OCI-LY7 (cell line): ENCODE measurements around the gene HDAC4.

Source experiments
- EZH2phosphoT487 ChIP-seq: fragments of 200-600 bp; sonication (generic); IDR thresholded peaks from 2 replicates; pipeline ENCODE4 v1.6.1; 2018; ENCODE audit warnings: low read depth, borderline replicate concordance, mild to moderate bottlenecking, mixed run types, antibody characterized with exemption, low read length, moderate library complexity, mixed read lengths
- TF ChIP-seq, protein P1 (sequence below): fragments of 200-600 bp; sonication (generic); conservative IDR thresholded peaks from 2 replicates; pipeline ENCODE4 v1.5.1; 2014; ENCODE audit warnings: mild to moderate bottlenecking, antibody characterized with exemption, low read length, moderate library complexity, mixed read lengths

DNA sequence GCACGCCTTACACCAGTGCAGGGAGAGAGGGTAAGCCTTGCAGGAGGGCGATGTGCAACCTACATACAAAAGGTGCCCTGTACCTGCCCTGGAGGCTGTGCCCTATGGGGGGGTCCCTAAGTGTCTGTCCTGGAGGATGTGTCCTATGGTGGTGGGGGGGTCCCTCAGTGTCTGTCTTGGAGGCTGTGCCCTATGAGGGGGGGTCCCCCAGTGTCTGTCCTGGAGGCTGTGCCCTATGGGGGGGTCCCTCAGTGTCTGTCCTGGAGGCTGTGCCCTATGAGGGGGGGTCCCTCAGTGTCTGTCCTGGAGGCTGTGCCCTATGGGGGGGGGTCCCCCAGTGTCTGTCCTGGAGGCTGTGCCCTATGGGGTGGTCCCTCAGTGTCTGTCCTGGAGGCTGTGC lies 216.6 kb downstream of the HDAC4 start:
- TF ChIP-seq, protein P1, sequence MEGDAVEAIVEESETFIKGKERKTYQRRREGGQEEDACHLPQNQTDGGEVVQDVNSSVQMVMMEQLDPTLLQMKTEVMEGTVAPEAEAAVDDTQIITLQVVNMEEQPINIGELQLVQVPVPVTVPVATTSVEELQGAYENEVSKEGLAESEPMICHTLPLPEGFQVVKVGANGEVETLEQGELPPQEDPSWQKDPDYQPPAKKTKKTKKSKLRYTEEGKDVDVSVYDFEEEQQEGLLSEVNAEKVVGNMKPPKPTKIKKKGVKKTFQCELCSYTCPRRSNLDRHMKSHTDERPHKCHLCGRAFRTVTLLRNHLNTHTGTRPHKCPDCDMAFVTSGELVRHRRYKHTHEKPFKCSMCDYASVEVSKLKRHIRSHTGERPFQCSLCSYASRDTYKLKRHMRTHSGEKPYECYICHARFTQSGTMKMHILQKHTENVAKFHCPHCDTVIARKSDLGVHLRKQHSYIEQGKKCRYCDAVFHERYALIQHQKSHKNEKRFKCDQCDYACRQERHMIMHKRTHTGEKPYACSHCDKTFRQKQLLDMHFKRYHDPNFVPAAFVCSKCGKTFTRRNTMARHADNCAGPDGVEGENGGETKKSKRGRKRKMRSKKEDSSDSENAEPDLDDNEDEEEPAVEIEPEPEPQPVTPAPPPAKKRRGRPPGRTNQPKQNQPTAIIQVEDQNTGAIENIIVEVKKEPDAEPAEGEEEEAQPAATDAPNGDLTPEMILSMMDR, result no peak
- TF ChIP-seq EZH2phosphoT487, result no peak
